Activated gamma-delta T cell treated with anti-CD3 and anti-CD28 coated beads, Interleukin-2, amount 50 U/mL, for 16 hours (primary cell): ENCODE results near the gene MAN1A1.

Experiments used
- DNase-seq: peaks from one replicate; pipeline ENCODE4 v3.0.0-alpha.2; 2020; ENCODE audit warnings: low read depth

MAN1A1 gene

GRCh38 chr6:119195204-119195603 lies 154.4 kb downstream of the MAN1A1 start:
- DNase-seq = no peak

DNA sequence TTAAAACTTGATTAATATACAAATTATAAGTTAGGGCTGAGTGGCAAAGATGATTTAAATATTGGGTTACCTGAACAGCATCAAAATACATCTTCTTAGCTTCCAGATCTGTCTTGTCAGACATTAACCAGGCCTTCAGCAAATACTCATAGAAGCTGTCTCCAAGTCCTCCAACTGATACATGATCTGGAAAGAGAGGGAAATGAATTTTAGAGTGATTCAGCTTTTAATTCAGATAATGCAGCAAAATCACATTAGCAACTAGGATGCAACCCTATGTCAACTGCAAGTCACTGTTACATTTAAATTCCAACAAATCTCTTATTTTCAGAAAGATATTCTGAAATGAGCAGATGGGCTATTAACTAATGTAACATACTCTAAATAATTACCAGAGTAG lies 155.9 kb downstream of the MAN1A1 start:
- DNase-seq = no peak

- no peak for DNase-seq
Measured at GRCh38 chr6:119192200-119192599, 157.4 kb downstream of the MAN1A1 start.

DNA sequence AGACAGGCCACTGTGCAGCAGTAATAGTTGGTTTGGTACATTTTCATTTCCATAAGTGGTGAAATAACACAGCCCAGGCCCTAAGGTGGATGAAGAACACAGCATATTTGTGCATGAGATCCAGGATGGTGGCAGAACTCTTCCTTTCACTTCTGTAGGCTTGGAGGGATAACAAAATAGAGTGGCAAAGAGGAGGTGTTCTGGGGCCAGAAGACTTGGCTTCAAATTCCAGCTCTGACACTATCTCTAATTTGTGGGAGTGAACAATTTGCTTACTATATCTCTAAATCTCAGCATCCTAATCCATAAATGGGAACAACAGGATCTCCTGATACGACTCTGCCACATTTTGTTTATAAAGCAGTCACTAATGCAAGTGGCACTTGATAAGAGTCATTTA lies 159.4 kb downstream of the MAN1A1 start:
- DNase-seq = no peak

GRCh38 chr6:119189498-119189897 lies 160.1 kb downstream of the MAN1A1 start:
- no peak for DNase-seq

DNA sequence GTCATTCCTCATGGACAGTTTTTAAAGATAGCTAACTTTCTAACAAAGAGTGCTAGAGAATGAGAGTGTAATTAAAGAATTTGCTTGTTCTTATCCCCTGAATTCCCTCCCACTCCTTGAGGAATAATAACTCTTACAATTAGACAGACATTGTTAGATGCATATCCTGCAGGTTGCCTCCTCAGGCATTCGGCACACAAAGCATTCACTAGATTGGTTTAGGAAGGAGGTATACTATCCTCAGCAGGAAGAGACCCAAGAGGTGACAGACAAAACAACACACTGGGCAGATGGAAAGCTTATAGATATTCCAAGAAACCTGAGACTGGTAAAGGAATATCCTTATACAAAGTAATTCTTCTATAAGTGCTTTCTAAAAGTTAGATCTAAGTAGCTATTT lies 162.0 kb downstream of the MAN1A1 start:
- no peak for DNase-seq

- no peak for DNase-seq
Measured at GRCh38 chr6:119186490-119186889, 163.1 kb downstream of the MAN1A1 start.

- DNase-seq = no peak
Measured at GRCh38 chr6:119184008-119184648, 165.4 kb downstream of the MAN1A1 start.

GRCh38 chr6:119183457-119183856 lies 166.1 kb downstream of the MAN1A1 start:
- DNase-seq = no peak

DNA sequence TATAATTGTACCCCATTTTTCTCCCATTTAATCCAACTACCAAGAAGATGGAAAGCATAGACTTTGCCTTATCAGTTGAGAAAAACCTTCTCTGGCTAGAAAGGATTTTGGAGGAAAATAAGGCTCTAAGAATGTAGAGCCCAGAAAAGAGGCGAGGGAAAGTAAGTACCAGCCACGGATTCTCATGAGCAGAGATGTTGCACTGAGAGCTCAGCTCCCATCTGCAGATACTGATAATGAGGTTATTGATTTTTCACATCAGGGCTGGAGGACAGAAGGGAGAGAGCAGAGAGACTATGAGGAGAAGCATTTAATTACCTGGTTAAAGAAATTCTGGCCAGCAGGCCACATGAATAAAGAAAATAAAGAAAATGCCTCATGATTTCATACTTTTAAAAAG lies 166.7 kb downstream of the MAN1A1 start:
- no peak for DNase-seq

DNA sequence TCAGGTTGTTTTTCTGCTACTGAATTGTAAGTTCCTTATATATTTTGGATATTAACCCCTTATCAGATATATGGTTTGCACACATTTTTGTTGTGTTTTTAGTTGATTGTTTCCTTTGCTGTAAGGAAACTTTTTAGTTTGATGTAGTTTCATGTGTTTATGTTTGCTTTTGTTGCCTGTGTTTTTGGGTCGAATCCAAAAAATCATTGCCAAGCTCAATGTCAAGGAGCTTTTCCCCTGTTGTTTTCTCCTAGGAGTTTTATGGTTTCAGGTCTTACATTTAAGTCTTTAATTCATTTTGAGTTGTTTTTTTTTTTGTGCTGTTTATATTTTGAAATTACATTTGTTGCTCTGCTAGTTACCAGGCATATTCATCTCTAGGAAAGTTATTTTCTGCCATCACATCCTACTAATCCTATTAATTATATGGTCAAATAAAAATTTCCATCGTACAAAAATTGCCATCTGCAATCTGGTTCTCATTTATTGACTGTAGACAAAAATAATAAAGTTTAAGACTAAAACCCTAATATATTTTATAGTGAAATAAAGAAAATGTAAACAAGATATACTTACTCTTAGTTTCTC lies 167.3 kb downstream of the MAN1A1 start:
- DNase-seq = no peak

GRCh38 chr6:119181046-119181445 lies 168.5 kb downstream of the MAN1A1 start:
- no peak for DNase-seq

- no peak for DNase-seq
Measured at GRCh38 chr6:119179842-119180241, 169.7 kb downstream of the MAN1A1 start.

GRCh38 chr6:119179062-119179461 lies 170.5 kb downstream of the MAN1A1 start:
- no peak for DNase-seq

DNA sequence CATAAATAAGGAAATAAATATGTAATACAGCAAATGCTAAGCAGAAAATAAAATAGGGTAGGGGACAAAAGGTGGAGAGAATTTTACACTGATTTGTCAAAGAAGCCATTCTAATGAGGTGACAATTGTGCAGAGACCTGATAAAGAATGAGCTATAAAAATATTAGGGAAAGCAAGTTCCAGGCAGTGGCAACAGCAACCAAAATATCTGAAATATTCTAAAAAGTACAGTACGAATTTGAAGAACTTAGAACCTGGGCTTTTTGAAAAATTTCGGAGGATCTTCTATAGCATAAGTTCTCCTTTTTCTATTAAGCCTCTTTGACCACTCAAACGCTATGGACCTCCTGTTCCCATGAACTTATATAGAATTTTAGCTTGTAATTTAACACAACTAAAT lies 173.1 kb downstream of the MAN1A1 start:
- DNase-seq = no peak

GRCh38 chr6:119174879-119175817 lies 174.4 kb downstream of the MAN1A1 start:
- no peak for DNase-seq

GRCh38 chr6:119174085-119174445 lies 175.5 kb downstream of the MAN1A1 start:
- no peak for DNase-seq

DNA sequence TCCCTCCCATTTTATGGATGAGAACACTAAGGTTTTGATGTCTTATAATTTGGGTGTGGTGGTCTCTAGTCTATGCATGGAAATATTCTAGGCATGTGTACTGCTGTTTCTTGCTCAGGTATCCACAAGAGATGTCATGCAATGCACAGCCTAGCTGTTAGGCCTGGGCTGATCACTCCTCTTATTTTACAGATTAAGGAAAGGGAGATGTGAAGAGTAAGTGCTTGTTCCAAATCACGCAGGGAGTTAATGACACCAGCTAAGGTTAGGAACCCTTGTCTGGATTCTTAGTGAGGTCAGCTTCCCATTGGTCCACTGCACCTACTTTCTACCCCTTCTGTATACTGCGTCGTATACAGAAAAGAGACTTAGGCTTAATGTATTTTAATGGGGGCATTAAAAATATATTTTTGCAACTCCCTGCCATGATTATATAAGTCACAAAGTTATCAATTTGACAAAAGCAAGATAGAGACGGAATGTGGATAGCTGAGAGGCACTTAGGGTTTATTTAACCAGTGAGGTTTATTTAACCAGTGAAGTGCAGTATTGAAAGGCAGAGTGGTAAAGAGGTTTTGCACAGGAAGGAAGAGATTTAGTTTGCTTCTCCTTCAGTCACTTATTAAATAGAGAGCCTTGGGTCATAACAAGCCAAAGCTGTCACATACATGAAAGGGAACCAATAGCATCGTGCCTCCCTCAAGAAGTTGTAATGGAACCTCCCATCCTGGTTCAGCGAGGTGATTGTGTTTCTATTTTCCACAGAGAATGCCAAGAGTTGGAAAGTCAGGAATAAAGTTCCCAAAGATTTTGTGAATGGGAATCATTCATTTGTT lies 176.1 kb downstream of the MAN1A1 start:
- DNase-seq = no peak

GRCh38 chr6:119172824-119173223 lies 176.7 kb downstream of the MAN1A1 start:
- no peak for DNase-seq

GRCh38 chr6:119171864-119172588 lies 177.5 kb downstream of the MAN1A1 start:
- no peak for DNase-seq

GRCh38 chr6:119171088-119171841 lies 178.3 kb downstream of the MAN1A1 start:
- no peak for DNase-seq
